Stimulated activated memory B cell treated with anti-CD40 and anti-IgM and Interleukin-4, amounts not matched to agents 10 μg/mL and 1 μg/mL and 100 μg/mL, for 72 hours (primary cell): Measurements from ENCODE around the gene PRR5L.
A peak's percentile ranks its signal among the peaks of the same experiment; 100 is the strongest.

Experiments used
- ATAC-seq: fragments of 150-1000 bp; cut with Tn5 transposase; 2 replicates; pipeline ENCODE4 v1.10.0; 2021
- H3K27ac Mint-ChIP-seq: one replicate; pipeline ENCODE4 v1.8.0; 2022; ENCODE audit warnings: mild to moderate bottlenecking, mixed read lengths
- H3K27me3 Mint-ChIP-seq: one replicate; pipeline ENCODE4 v1.8.0; 2022; ENCODE audit warnings: mixed read lengths
- H3K36me3 Mint-ChIP-seq: one replicate; pipeline ENCODE4 v1.8.0; 2022; ENCODE audit warnings: mixed read lengths
- H3K4me1 Mint-ChIP-seq: one replicate; pipeline ENCODE4 v1.8.0; 2022; ENCODE audit warnings: mixed read lengths
- H3K4me3 Mint-ChIP-seq: one replicate; pipeline ENCODE4 v1.8.0; 2022; ENCODE audit warnings: mild to moderate bottlenecking, moderate library complexity, mixed read lengths
- H3K9me3 Mint-ChIP-seq: one replicate; pipeline ENCODE4 v1.8.0; 2022; ENCODE audit warnings: mixed read lengths

Gene PRR5L

DNA sequence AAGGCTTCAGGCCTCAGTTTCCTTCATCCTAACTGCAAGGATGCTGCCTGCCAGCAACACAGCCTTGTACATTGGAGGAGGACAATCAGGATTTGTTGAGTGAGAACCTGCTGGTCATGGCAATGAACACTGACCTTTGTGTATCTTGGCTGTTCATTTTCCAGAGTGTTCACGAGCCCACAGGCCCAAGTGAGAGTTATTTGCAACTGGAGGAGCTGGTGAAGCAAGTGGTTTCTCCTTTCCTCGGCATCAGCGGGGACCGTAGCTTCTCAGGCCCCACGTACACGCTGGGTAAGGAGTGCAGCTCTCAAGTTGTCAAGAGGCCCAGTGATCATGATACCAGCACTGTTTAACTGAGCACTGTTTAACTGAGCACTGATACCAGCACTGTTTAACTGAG lies 155.0 kb downstream of the PRR5L start:
- Mint-ChIP-seq H3K9me3 (no peaks in the 10 kb centered on the region), H3K36me3 (no peaks in the 10 kb centered on the region), H3K27ac (no peak overlapping the region), H3K4me1 (peaks cover 25% of the 10 kb centered on the region), H3K4me3 (no peak overlapping the region), H3K27me3 (no peaks in the 10 kb centered on the region)
- ATAC-seq: no peak

DNA sequence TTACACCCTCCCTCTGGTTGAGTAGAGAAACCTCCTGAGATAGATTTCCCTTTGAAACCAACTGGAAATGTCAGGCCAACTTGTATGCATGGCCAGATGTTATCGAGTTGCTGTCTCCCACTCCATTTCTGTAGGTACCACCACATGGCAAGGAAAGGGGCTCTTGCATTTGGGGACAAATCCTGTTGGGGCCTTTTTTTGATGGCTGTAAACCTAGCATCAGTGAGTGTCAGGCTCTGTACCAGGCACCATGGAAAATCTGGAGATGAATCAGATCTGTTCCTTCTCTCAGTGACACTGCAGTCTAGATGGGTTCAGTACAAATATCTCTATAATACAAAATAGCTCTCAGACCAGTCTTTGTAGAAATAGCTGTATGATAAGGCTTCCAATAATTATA lies 155.6 kb downstream of the PRR5L start:
- no peak overlapping the region for H3K27ac Mint-ChIP-seq
- no peak for ATAC-seq
- no peaks in the 10 kb centered on the region for H3K9me3 Mint-ChIP-seq
- no peak overlapping the region for H3K4me3 Mint-ChIP-seq
- no peaks in the 10 kb centered on the region for H3K36me3 Mint-ChIP-seq
- H3K4me1 Mint-ChIP-seq: peaks cover 25% of the 10 kb centered on the region
- H3K27me3 Mint-ChIP-seq: no peaks in the 10 kb centered on the region

DNA sequence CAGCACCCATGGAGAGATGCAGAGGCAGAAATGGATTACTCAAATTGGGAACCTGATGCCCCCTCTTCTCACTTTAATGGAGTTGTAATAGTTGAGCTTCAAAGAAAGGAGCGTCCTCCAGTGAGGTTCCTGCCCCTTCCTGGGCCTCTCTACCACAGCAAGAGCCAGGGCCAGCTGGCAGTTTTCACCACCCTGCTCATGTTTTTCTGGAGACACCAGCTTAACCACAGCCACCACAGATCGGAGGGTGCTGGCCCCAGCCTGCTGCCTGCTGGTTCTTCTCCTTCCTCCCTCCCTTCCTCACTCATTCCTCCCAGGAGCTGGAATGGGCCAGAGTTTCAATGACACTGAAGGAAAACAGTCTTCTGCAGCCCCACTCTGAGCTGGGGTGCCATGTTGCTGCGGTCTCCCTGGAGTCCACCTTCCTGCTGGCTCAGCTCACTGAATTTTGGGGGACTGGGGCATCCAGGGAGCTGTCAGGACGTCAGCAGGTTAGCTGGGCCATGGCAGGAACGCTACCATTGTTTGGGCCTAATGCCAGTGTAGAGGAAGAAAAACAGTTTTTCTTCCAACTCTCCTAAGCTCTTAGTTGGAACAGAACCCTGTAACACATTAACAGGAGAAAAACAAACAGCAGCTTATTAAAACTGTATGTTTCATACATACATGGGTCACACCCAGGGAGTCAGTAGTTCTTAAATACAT lies 156.3 kb downstream of the PRR5L start:
- H3K9me3 Mint-ChIP-seq: no peaks in the 10 kb centered on the region
- H3K4me3 Mint-ChIP-seq: no peak overlapping the region
- H3K36me3 Mint-ChIP-seq: no peaks in the 10 kb centered on the region
- no peak for ATAC-seq
- H3K4me1 Mint-ChIP-seq: peaks cover 25% of the 10 kb centered on the region
- H3K27me3 Mint-ChIP-seq: no peaks in the 10 kb centered on the region
- no peak overlapping the region for H3K27ac Mint-ChIP-seq

DNA sequence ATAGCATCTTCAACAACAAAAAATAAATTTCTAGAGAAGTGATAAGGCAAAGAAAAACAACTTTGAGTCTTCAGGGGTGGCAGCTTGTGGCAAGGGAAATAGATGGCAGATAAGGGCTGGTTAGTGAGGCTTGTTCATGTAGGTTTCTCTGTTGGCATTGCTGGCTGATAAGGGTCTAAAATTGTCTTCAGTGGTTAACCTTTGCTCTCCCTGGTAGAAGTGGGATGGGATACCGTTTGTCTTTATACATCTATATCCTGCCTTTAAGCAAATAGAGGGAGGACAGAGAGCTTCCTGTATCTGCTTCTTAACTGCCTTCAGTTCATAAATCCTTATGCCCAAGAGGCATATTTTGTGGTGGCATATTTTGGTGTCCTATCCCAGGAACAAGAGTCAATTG lies 156.9 kb downstream of the PRR5L start:
- H3K4me1 Mint-ChIP-seq: peaks cover 25% of the 10 kb centered on the region
- no peak for ATAC-seq
- H3K36me3 Mint-ChIP-seq: no peaks in the 10 kb centered on the region
- no peak overlapping the region for H3K4me3 Mint-ChIP-seq
- no peaks in the 10 kb centered on the region for H3K27me3 Mint-ChIP-seq
- no peaks in the 10 kb centered on the region for H3K9me3 Mint-ChIP-seq
- H3K27ac Mint-ChIP-seq: no peak overlapping the region

DNA sequence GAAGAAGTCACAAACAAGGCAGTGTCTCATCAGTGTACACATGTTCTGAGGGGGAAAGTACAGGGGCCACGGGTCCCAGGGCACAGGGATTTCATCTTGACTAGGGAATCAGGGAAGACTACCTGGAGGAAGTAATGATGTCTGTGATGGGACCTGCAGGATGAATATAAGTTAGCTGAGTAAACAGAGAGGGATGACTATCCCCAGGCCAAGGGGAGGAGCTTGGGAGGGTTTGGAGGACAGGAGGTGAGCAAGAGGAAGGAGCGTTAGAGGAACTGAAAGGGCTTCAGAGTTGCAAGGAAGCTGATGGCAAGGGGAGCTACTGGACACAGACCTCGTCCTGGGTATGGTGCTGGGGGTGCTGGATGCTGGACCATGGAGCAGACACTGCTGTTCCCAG lies 157.6 kb downstream of the PRR5L start:
- Mint-ChIP-seq H3K9me3 (no peaks in the 10 kb centered on the region), H3K4me3 (no peak overlapping the region), H3K36me3 (no peaks in the 10 kb centered on the region), H3K27me3 (no peaks in the 10 kb centered on the region), H3K4me1 (peaks cover 25% of the 10 kb centered on the region), H3K27ac (no peak overlapping the region)
- ATAC-seq: peak; percentile 18

DNA sequence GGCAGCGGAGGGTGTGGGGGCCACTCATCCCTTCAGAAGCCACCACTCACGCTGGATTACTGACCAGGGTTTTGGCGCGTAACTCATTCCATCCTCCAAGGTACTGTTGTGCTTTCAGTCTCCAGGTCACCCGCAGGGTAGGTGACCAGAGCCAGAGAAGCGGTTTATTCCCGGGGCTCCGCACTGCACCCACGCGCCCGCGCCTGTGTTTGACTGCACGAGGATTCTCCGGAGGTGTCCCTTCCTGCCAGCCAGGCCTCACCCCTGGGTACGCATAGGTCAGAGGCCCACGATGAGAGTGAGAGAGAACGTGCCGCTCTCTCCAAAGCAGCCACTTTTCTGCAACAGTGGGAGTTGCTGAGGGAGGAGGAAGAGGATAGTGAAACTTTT lies 158.5 kb downstream of the PRR5L start:
- H3K4me3 Mint-ChIP-seq: no peak overlapping the region
- H3K27ac Mint-ChIP-seq: no peak overlapping the region
- no peak for ATAC-seq
- no peaks in the 10 kb centered on the region for H3K36me3 Mint-ChIP-seq
- H3K27me3 Mint-ChIP-seq: no peaks in the 10 kb centered on the region
- H3K4me1 Mint-ChIP-seq: peaks cover 24% of the 10 kb centered on the region
- no peaks in the 10 kb centered on the region for H3K9me3 Mint-ChIP-seq

DNA sequence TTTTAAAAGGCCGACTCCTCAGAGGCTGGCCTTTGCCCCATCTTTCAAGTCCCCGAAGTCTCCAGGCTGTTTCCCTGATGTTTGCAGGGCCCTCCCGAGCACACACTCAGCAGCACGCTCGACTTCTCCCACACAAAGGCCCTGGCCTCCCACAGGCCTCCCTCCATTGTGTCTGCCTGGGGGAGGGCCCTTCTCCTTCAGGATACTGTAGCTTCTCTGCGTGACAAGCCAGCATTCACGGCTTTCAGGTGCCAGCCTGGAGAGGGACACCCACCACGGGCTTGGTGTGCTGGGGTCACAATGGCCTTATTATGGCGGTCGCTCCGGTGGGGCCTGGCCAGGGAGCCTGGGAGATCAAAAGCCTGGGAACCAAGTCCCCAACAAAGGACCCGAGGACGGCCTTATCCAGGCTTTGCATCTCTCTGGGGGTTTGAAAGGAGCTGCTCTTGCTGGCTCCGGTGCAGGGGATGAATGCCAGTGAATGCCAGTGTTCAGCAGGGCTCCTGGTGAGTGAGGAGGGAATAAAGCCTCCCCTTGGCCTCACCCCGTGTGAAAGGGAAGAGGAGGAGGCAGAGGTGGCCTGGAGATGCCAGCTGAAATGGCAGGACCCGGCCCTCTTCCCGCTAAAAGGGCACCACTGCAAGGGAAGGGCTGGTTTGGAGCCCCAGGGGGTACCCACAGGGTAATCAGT lies 159.0 kb downstream of the PRR5L start:
- ATAC-seq: no peak
- Mint-ChIP-seq H3K36me3 (no peaks in the 10 kb centered on the region), H3K27ac (no peak overlapping the region), H3K4me3 (no peak overlapping the region), H3K9me3 (no peaks in the 10 kb centered on the region), H3K27me3 (no peaks in the 10 kb centered on the region), H3K4me1 (peaks cover 19% of the 10 kb centered on the region)

DNA sequence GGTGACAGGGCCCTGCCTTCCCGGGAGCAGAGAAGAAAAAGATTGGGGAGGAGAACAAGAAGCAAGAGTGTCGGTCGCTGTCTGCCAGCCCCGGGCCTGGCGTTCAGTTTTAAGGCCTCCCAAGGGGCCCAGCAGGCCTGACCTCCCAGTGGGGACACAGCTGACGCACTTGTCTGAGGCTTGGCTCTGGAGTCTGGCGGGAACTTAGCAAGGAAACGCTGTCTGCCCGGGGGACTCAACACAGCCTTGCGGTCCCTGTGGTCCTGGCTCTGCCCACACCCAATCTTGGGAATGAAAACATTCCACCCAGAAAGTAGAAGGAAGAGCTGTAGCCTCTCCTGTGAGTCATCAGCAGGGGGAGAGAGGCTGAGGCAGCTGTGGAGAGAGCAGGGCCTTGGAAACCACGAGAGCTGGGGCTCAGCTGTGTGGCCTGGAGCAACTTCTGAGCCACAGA lies 159.6 kb downstream of the PRR5L start:
- Mint-ChIP-seq H3K4me3 (no peak overlapping the region), H3K4me1 (peaks cover 13% of the 10 kb centered on the region), H3K9me3 (no peaks in the 10 kb centered on the region), H3K27me3 (no peaks in the 10 kb centered on the region), H3K36me3 (no peaks in the 10 kb centered on the region), H3K27ac (no peak overlapping the region)
- ATAC-seq: no peak

DNA sequence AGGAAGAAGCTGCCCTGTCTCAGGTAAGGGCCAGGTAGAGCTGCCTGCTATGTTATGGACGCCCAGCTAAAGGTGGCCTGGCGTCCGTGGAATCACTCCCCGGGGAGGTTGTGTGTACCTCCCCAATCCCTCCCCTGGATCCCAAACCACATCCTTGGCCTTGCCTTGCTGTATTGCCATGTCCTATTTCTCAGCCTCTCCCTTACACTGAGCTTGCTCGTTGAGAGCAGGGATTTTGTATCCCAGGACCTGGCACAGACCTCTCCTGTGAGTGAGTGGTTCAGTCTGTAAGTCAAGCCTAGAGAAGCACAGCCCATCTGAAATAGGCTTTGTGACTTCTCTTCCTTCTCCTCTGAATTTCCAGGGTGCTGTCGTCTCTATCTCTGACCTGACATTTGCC lies 160.1 kb downstream of the PRR5L start:
- no peak for ATAC-seq
- Mint-ChIP-seq H3K36me3 (no peaks in the 10 kb centered on the region), H3K4me1 (peaks cover 11% of the 10 kb centered on the region), H3K27ac (no peak overlapping the region), H3K27me3 (no peaks in the 10 kb centered on the region), H3K9me3 (no peaks in the 10 kb centered on the region), H3K4me3 (no peak overlapping the region)

DNA sequence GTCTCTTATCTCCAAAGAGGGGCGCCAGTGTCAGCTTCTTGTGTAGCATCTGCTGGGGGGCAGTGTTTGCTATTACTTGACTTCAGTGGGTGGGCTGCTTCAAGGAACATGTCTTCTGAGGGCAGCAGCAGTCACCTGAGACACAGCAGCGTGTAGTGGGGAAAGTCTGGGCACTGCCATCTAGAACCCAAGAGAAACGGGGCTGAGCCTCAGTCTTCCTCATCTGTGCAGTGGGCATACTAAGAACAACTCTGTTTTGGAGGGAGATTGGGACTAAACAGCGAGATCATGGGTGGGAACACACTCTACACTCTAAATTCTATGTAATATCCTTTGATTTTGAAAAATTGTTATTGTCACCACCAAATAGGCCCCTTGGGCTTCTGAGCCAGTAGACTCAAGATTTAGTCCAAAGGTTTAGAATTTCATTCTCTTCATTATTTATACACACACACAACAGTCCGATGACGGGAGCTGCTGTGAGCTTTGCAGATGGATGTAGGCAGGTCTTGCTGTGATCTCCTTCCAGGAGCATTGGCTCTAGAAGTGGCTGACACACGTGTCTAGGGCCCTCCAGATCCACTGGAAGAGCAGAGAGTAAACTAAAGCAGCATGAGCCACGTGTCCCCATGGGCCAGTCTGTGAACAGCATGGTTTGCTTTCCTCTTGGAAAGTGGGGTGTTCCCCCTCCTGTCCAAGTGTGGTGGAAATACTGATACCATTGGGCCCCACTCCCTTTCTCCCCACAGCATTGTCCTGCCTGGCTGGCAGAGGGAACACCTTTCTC lies 162.2 kb downstream of the PRR5L start:
- no peaks in the 10 kb centered on the region for H3K9me3 Mint-ChIP-seq
- no peak overlapping the region for H3K4me3 Mint-ChIP-seq
- H3K36me3 Mint-ChIP-seq: no peaks in the 10 kb centered on the region
- no peak overlapping the region for H3K27ac Mint-ChIP-seq
- H3K27me3 Mint-ChIP-seq: no peaks in the 10 kb centered on the region
- H3K4me1 Mint-ChIP-seq: peaks cover 10% of the 10 kb centered on the region
- ATAC-seq: no peak

DNA sequence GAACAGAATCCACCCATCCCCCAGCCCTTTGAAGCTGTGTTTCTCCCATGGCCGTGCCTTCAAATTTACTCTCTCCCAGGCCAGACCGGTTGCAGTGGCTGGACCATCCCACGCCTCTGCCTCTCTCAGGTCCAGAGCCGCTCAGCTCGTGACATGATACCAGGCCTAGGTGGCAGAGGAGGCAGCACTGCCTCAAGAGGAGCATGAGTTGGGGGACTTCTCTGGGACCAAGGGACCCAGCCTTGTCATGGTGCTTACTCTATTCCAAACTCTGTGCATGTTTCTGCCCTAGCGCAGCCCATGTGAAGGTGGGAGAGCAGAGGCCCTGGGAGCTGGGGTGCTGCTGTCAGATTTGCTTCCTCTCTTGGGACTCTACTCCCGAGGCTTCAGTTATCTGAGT lies 163.0 kb downstream of the PRR5L start:
- no peaks in the 10 kb centered on the region for H3K27me3 Mint-ChIP-seq
- H3K4me3 Mint-ChIP-seq: no peak overlapping the region
- no peaks in the 10 kb centered on the region for H3K36me3 Mint-ChIP-seq
- ATAC-seq: no peak
- H3K27ac Mint-ChIP-seq: no peak overlapping the region
- H3K9me3 Mint-ChIP-seq: no peaks in the 10 kb centered on the region
- H3K4me1 Mint-ChIP-seq: peaks cover 3% of the 10 kb centered on the region

DNA sequence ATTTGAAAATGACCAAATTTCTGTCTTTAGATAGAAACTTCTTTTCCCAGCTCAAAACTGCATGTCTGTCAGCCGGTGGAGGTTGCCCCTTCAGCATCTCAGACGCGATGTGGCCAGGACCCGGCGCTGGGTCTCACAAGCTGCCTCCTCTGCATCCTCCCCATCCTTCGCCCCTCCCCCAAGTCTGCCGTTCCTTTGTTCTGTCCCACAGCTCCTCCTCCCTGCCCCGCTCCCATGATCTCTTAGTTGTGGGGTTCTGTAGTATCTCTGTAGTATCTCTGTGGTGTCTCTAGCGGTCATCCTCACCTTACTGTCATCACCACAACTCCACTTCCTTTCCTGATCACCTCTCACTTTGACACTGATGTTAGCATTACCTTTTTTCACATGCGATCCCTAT lies 164.1 kb downstream of the PRR5L start:
- no peaks in the 10 kb centered on the region for H3K9me3 Mint-ChIP-seq
- no peak overlapping the region for H3K4me3 Mint-ChIP-seq
- H3K36me3 Mint-ChIP-seq: no peaks in the 10 kb centered on the region
- no peak for ATAC-seq
- no peaks in the 10 kb centered on the region for H3K27me3 Mint-ChIP-seq
- H3K27ac Mint-ChIP-seq: no peak overlapping the region
- H3K4me1 Mint-ChIP-seq: no peaks in the 10 kb centered on the region

DNA sequence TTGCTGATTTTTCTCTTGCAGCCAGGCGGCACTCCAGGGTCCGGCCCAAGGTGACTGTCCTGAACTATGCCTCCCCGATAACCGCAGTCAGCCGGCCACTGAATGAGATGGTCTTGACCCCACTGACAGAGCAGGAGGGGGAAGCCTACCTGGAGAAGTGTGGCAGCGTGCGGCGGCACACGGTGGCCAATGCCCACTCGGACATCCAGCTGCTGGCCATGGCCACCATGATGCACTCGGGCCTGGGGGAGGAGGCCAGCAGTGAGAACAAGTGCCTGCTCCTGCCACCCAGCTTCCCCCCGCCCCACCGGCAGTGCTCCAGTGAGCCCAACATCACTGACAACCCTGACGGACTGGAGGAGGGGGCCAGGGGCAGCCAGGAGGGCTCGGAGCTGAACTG lies 166.2 kb downstream of the PRR5L start:
- ATAC-seq: no peak
- no peak overlapping the region for H3K4me3 Mint-ChIP-seq
- no peak overlapping the region for H3K27ac Mint-ChIP-seq
- no peaks in the 10 kb centered on the region for H3K9me3 Mint-ChIP-seq
- H3K27me3 Mint-ChIP-seq: peaks cover 8% of the 10 kb centered on the region
- H3K36me3 Mint-ChIP-seq: no peaks in the 10 kb centered on the region
- no peaks in the 10 kb centered on the region for H3K4me1 Mint-ChIP-seq

DNA sequence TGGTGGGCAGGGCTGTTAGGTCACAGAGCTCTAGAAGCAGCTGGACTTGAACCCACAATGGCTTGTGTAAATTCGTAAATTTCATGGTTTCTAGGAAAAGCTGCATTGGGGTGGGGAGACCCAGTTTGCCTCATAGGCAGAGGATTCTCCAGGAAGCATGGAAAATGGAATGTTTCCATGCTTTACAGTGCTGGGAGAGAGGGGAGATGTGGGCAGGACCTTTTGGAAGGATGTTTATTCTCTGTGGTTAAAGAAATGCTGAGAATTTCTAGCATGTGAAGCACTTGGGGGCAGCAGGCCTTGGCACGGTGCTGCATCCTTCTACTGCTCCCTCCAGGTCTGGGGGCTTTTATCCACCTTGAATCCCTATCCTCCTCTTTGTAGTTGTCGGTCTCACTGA lies 167.7 kb downstream of the PRR5L start:
- H3K27ac Mint-ChIP-seq: no peak overlapping the region
- H3K36me3 Mint-ChIP-seq: no peaks in the 10 kb centered on the region
- H3K9me3 Mint-ChIP-seq: no peaks in the 10 kb centered on the region
- H3K4me3 Mint-ChIP-seq: no peak overlapping the region
- H3K4me1 Mint-ChIP-seq: no peaks in the 10 kb centered on the region
- H3K27me3 Mint-ChIP-seq: peaks cover 8% of the 10 kb centered on the region
- ATAC-seq: no peak

DNA sequence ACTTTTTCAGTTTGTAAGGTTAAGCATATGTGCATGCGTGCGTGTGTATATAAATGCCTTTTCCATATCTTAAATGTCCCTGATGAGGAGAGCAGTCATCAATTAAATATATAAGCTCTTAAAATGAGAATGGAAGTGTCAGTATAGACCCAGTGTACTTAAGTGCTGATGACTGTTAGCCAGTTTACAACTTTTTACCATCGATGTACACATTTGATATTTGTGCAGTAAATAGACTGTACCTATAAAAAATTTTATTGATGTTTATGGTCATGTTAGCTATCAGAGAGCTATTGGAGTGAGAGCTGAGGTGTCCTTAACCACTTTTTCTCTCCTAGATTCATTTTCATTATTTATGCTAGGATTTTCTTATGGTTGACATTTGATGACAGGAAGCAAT lies 168.6 kb downstream of the PRR5L start:
- no peak overlapping the region for H3K27ac Mint-ChIP-seq
- peaks cover 8% of the 10 kb centered on the region for H3K27me3 Mint-ChIP-seq
- H3K4me1 Mint-ChIP-seq: no peaks in the 10 kb centered on the region
- H3K36me3 Mint-ChIP-seq: no peaks in the 10 kb centered on the region
- H3K4me3 Mint-ChIP-seq: no peak overlapping the region
- no peak for ATAC-seq
- H3K9me3 Mint-ChIP-seq: no peaks in the 10 kb centered on the region
